Measurements from ENCODE around the gene ZDHHC13.

ZDHHC13 gene

GRCh38 chr11:19208959-19209546 is 92.1 kb downstream of the ZDHHC13 start:
- no peak for DNase-seq

GRCh38 chr11:19209617-19210370 is 92.8 kb downstream of the ZDHHC13 start:
- no peak for DNase-seq

DNA sequence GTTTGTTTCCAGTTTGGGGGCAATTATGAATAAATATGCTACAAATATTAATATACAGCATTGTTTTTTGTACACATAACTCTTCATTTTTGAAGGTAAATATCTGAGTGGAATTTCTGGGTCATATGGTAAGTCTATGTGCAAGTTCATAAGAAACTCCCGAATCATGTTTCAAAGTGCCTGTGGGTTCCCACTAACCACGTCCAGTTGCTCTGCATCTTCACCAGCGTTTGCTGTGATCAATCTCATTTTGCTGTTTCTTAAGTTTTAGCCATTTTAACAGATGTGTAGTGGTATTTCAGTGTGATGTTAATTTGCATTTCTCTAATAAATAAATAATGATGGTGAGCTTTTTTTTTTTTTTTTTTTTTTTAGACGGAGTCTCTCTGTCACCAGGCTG is 99.1 kb downstream of the ZDHHC13 start:
- no peak for DNase-seq

- no peak for DNase-seq
These were observed 99.9 kb downstream of the ZDHHC13 start for GRCh38 chr11:19216709-19217374.

GRCh38 chr11:19218216-19218615 is 101.2 kb downstream of the ZDHHC13 start:
- DNase-seq = no peak

DNA sequence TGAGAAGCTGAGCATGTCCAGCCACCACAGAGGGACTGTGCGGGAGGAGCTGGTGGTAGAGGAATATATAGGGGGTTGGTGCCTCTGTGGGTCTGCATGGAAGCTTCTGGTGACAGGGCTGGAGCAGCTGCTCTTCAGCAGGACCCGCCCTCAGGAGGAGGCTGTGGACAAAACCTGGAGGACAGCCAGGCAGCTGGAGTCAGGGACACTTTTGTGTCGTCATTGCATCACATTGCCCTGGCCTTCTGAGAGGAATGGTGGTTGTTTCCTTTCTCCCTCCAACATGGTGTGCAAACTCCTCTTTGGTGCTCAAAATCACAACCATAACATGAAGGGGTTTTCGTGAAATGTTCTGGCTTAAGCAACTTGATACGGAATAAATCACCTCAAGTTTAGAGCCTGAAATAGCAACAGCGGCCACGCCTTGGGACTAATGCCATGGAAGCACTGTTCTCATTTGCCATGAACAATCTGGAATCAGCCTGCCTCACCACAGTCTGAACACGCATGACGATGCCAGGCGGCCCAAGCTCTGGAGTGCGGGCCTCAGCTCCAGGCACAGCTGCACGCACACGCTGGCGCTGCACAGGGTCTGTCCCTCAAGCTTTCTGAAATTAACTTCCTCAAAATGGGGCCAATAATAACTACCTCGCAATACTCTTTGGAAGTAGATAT is 102.0 kb downstream of the ZDHHC13 start:
- DNase-seq = no peak

GRCh38 chr11:19220903-19221724 is 104.1 kb downstream of the ZDHHC13 start:
- DNase-seq = no peak

GRCh38 chr11:19225123-19225522 is 108.2 kb downstream of the ZDHHC13 start:
- DNase-seq = no peak

DNA sequence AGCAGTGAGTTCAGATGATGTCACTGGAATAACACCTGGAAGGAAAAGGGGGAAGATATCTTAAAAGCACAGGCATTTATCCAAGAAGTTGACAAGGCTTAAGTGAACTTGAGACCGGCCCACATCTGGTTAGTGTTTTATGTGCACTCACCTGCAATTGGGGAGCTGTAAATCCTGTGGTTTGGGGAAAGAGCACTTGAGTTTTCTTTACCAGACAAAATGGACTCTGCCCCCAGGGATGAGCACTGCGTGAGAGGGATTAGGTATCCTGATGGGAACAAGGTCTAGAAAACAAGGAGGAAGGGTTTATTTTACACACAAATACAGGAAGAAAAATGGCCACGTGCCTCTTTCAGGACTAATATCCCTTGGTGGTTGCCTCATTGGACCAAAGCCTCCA is 108.6 kb downstream of the ZDHHC13 start:
- DNase-seq = no peak
